Activated CD8-positive, alpha-beta memory T cell treated with anti-CD3 and anti-CD28 coated beads for 36 hours (primary cell): ENCODE data around the gene RBBP8. TPM values are rescaled to one million over a fixed set of nuclear protein-coding genes. Genes with fewer than 3 reads are reported as not detected.

ENCODE experiments used
- CTCF ChIA-PET: fragments of 350-600 bp; sonication (Branson Sonifier 250); formaldehyde crosslinking; loops from one replicate; lab custom pipeline; 2021; ENCODE audit warnings: antibody characterized with exemption; lab: Charles Lee
- POLR2A ChIA-PET: fragments of 350-600 bp; sonication (Branson Sonifier 250); formaldehyde crosslinking; loops from one replicate; lab custom pipeline; 2021; ENCODE audit warnings: antibody characterized with exemption; lab: Charles Lee
- total RNA-seq, 2 experiments: library from RNA; stranded (reverse); gene quantifications; one replicate each; pipeline ENCODE4 v1.2.3, GENCODE V29; 2021

RBBP8 gene
- total RNA-seq, 2 experiments from 2014 or later = 88.6 to 89.9 TPM

DNA sequence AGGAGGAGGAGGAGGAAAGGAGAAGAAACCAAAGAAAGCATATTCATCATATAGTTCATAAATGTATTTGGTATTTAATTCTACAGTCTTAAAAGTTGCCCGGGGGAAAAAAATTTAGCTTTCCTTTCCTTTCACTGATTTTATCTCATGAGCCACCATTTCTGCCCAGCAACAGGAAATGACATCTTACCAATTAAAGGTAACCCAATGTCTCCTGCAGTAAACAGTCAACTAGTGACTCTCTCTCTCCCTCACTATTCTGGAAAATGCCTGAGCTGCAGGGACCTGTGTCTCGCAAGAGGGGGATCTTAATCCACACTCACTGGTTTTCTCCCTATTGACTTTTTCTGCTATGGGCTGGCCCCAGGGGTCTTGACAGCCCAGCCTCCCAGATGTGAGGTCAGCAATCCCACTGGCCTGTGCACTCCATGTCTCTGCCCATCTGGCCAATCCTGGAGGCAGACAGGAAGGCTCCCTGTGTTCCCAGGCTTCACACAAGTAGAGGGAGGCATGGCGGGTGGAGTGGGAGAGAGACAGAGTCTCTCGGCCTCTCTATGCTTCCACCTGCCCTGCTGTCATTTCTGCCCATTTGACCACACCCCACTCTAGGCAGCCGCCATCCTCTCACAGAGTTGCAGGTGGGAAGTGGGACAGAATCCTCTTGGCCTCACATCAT, 116.7 kb downstream of the RBBP8 start:
- POLR2A ChIA-PET = interaction anchor here (0.6 kb wide), 1 partner anchor 355 kb away, joined by 3 read pairs; no protein-coding TSS in a partner anchor
- CTCF ChIA-PET = no interaction called here

DNA sequence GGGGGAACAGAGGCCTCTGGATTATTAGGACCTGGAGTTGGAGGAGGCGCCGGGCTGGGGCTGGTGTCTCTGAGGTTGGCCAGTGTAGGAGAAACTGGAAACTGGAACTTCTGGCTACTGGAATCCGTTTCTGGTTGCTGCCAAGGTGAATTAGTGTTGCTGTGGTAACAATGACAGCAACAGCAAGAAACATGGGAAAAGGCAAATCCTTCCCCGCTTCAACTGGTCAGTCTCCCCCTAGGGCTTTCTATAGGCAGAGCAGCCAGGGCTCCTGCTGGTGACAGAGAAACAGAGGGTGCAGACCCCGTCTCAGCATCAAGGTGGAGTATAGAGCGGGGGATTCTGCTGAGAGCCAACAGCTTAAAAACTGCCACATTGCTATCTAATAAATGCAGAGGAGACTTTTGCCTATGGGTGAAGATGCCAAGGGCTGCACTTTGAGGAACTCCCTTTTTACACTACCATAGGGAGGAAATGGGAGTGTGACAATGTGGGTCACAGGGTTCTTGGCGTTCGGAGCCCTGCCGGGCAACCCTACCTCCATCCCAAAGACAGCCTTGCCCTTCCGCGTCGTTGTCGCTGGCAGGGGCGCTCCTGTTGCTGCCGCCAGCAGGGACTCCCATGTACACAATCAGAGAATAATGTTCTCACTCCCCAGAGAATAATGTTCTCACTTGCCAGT, 120.8 kb downstream of the RBBP8 start:
- CTCF ChIA-PET = no interaction called here
- POLR2A ChIA-PET = no interaction called here

DNA sequence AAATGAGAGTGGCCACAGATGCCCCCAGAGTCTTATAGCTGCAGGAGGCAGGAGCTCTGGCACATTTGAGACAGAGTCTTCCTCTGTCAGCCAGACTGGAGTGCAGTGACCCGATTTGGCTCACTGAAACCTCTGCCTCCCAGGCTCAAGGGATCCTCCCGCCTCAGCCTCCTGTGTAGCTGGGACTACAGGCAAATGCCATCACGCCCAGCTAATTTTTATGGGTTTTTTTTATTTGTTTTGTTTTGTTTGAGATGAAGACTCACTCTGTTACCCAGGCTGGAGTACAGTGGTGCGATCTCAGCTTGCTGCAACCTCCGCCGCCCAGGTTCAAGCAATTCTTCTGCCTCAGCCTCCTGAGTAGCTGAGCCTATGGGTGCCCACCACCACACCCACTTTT, 121.4 kb downstream of the RBBP8 start:
- CTCF ChIA-PET = interaction anchor here (1.2 kb wide), 1 partner anchor 10 kb away, joined by 3 read pairs; no protein-coding TSS in a partner anchor
- POLR2A ChIA-PET = no interaction called here

DNA sequence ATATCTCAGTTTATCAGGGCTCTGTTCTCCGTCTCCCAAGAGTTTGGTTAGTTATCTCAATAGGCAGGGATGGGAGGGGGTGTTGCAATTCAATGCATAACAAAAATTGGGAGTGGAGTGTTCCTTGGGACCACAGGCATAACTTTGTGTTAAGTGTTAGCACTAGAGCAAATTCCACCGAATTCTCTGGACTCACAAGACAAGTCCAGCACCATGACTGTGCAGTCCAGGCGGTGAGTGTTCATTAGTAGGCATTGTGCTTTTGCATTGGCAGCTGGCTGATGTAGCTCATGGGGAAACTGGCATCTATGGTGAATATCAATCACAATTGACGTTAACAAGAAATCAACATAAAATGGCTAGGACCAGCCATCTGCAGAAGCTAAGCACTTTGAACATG, 123.2 kb downstream of the RBBP8 start:
- CTCF ChIA-PET = no interaction called here
- POLR2A ChIA-PET = interaction anchor here (0.6 kb wide), 1 partner anchor 43 kb away, joined by 3 read pairs; no protein-coding TSS in a partner anchor

DNA sequence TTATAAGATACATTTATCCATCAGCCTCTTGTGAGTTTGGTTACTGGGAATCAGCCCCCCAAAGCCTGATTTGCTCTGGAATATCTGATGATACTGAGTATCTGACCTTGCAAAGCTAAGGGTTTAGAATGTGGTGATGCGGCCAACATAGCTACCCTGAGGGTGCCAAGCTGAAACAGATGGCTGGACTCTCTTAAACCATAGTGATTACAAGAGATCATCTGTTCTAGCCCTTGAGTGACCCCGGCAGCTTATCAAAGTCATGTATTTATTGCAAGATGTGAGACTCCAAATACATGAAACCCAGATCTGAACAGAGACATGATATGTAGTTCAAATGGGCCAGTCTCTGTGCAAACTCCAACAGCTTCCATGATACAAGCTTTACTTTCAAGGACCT, 124.0 kb downstream of the RBBP8 start:
- POLR2A ChIA-PET = interaction anchor here (0.6 kb wide), 1 partner anchor 43 kb away, joined by 3 read pairs; no protein-coding TSS in a partner anchor
- CTCF ChIA-PET = no interaction called here

DNA sequence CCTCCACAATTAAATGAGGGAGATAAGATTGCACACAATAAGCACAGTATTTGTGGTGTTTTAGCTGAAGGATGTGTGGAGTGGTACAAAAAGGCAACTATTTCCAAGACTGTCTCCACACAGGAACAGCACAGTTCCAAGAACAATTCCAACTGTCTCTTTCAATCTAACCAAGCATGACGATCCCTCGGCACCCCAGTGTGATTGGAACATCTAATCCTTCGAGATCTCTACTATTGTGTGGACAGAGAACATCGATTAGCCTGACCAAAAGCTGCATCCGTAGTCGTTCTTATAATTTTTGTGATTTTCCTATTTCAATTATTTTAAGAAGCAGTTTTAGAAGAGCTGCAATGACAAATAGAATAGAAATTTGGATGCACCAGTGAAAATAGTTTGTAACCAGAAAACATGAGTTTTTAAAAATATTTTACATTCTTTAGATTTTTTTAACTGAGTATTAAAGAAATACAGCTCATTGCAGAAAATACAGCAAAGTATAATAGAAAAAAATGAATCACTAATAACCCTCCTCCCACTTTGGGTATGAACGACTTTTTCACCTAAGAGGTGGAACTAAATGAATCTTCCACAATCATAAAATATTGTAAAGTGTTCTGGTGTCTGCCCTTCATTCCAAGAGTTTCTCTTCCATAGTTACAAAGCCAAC, 125.8 kb downstream of the RBBP8 start:
- CTCF ChIA-PET = interaction anchor here (0.7 kb wide), 1 partner anchor 71 kb away, joined by 3 read pairs; no protein-coding TSS in a partner anchor
- POLR2A ChIA-PET = no interaction called here

DNA sequence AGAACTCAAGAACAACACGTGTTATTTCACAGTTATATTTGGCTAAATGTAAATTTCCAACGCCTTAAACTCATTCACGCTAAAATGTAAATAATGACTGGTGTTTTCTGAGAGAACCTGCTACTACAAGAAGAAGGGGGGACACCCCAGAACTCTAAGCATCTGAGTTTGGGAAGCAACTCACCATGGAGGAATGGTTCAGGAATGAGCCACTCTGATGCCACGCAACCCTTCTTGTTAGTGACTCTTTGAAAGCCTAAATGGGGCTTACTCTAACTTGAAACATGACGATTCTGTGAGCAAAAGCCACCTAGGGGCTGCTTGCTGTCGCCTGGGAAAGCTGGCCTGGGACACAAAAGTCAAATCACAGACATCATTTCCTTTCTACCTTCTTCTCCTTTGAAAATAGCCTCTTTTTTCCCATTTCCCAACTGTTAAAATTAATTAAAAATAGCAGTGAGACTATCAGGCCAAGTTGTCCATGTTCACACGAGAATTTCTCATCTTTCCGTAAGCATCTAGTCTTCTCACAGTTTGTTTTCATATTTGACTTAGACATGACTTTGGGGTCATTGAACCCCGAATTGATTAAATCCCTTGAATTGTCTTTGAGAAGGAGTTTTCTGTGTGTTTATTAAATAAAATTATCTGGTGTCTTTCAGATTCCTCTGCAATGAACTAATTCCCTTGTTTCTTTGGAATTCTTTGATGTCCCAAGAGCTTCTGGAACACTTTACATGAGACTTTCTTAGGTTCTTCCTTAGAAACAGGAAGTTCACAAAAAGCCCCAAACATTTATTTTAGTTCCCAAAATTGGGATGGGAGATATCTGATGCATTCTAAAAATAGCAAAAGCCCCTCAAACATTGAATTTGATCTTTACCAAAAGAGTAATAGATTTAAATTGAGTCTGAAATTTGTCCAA, 126.7 kb downstream of the RBBP8 start:
- ChIA-PET CTCF (no interaction called here), POLR2A (no interaction called here)

DNA sequence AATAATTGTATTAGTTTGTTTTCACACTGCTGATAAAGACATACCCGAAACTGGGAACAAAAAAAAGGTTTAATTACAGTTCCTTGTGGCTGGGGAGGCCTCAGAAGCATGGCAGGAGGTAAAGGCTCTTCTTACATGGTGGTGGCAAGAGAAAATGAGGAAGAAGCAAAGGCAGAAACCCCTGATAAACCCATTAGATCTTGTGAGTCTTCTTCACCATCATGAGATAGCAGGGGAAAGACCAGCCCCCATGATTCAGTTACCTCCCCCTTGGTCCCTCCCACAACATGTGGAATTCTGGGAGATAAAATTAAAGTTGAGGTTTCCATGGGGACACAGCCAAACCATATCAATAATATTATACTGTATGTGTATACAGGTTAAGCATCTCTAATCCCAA, 128.9 kb downstream of the RBBP8 start:
- CTCF ChIA-PET = no interaction called here

DNA sequence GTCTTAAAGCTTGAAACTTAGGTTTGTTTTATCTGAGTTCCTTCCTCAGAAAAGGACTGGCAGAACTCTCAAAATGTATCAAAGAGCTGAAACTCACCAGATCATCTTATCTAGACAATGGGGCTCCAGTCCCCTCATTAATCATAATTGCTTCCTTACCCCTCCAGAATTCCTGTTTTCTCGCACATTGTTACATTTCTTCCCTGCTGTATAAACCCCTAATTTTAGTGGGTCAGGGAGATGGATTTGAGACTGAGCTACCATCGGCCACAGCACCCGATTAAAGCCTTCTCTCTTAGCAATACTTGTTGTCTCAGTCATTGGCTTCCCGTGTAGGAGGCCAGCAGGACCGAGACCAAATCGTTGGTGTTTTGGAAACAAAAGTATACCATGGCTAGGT, 130.4 kb downstream of the RBBP8 start:
- ChIA-PET POLR2A (no interaction called here), CTCF (no interaction called here)

More for the DNA sequence above, 128.9 kb downstream of the RBBP8 start:
- POLR2A ChIA-PET = no interaction called here

DNA sequence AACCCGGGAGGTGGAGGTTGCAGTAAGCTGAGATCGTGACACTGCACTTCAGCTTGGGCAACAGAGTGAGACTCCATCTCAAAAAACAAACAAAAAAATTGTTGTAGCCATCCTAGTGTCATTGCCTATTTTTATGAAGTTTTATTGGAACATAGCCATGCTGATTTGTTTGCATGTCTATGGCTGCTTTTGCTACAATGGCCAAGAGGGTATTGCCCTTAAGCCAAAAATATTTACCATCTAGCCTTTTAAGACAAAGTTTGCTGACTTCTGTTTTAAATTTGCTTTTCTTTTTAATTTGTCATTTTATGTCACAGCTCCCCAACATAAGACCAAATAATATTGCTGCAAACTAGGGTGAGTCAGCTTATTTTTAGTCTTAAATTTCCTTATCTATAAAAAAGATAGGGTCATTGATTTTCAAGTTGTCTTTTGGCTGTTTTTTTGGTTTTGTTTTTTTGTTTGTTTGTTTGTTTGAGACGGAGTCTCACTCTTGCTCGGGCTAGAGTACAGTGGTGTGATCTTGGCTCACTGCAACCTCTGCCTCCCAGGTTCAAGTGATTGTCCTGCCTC, 132.2 kb downstream of the RBBP8 start:
- ChIA-PET CTCF (interaction anchor here (1.6 kb wide), 1 partner anchor 10 kb away, joined by 3 read pairs; no protein-coding TSS in a partner anchor), POLR2A (no interaction called here)

DNA sequence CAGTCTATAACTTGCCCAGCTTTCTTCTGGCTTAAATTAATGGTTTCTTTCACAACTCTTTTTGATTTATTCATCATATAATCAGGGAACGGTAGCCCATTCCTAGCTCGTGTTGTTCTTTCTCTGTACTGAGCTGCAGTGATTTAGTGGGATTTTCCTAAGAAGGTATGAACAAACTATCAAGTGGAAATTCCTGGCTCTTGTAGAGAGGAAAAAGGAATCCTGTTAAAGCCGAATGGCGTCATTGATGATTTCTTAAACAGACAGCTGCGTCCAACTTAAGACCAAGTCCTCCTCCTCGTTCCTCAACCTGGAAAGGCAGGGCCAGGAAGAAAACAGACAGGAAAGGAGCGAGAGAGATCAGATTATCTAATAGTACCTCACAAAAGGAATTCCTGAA, 132.9 kb downstream of the RBBP8 start:
- CTCF ChIA-PET = no interaction called here
- POLR2A ChIA-PET = no interaction called here

DNA sequence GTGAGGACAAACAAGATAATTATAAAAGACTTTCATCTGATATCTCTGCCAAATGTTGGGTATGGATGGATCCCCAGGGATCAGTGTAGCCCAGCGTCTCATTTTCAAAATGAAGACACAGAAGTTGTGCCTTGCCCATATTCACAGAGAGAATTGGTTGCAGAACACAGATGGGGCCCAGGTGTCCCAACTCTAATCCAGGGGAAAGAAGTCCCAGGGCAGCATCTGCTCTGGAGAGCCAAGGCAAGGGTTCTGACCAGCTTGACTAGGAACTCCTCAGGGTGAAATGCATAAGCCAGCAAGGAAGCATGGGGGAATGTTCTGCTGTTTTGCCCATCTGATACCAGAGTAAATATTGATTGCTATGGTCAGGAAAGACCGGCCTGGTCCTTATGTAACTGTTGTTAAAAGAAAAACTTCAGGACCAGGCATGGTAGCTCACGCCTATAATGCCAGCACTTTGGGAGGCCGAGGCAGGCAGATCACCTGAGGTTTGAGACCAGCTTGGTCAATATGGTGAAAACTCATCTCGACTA, 133.4 kb downstream of the RBBP8 start:
- POLR2A ChIA-PET = no interaction called here
- CTCF ChIA-PET = no interaction called here

DNA sequence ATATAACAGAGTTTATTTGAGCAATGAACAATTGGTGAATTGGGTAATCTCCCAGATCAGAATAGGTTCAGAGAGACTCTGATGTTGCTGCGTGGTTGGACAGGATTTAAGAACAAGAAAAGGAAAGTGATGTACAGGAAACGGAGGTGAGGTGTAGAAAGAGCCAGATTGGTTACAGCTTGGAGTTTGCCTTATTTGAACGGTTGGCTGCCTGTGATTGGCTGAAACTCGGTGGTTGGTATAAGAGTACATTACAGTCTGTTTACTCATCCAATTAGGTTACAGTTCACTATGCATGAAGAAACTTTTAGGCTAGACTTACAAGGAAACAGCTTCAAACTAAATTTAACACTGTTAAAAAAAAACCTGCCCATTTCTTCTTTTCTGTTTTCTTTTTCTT, 134.1 kb downstream of the RBBP8 start:
- ChIA-PET POLR2A (no interaction called here), CTCF (interaction anchor here (0.6 to 0.7 kb wide), 3 partner anchors 60 to 902 kb away, joined by 3 to 4 read pairs (median 4); no protein-coding TSS in a partner anchor)

DNA sequence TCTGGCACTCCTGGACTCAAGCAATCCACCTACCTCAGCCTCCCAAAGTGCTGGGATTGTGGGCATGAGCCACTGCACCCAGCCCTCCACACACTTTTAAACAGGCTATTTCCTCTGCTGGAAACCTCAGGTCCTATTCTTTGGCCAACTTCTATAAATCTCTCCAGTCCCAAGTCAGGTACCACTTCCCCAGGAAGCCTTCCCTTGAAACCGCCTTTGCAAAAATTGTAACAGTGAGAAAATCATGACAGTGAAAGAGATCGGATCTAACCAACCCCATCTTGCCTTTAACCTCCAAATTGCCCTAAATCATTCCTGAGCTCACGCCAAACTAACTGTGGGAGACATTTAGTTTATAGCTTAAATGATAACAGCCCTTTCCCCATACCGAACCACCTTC, 134.9 kb downstream of the RBBP8 start:
- CTCF ChIA-PET = interaction anchor here (0.7 kb wide), 1 partner anchor 320 kb away, joined by 4 read pairs; no protein-coding TSS in a partner anchor

DNA sequence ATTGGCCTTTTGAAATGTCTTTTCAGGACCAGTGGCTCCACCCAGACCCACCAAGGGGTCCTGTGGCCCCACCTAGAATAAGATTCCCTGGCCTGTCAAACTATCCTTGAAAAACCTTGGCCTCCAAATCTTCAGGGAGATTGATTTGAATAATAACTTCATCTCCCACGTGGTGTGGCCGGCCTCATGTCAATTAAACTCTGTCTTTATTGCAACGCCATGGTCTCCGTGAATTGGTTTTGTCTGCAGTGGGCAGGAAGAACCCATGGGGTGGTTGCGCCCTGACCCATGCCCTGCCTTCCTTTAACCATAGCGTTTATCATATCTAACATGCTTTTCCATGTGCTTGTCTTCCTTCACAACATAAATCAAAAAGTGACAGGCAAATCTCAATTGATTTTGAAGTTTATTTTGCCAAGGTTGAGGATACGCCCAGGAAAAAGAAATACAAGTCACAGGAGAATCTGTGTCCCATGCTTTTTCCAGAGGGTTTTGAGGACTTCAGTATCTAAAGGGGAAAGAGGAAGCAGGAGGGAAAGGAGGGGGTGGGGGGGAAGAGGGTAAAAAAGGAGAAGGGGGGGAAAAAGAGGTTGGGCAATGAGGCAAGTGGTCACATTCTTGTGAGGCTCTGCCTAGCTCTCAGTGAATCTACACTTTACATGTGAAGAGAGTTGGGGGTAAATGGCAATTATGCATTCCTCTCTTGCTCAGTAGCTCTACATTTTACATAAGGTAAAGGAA, 135.6 kb downstream of the RBBP8 start:
- POLR2A ChIA-PET = no interaction called here
- CTCF ChIA-PET = no interaction called here

More for the DNA sequence above, 134.9 kb downstream of the RBBP8 start:
- POLR2A ChIA-PET = no interaction called here

DNA sequence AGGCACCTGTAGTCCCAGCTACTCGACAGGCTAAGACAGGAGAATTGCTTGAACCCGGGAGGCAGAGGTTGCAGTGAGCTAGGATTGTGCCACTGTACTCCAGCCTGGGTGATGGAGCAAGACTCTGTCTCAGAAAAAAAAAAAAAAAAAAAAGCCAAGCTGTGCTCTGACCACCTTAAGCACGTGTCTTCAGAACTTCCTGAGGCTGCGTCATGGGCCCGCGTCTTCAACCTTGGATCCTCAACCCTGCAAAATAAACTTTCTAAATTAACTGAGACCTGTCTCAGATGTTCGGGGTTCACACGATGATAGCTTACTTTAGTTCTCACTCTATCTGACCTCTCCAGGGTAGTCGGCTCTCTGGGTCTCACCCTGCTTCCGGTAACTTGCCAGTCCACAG, 136.4 kb downstream of the RBBP8 start:
- ChIA-PET CTCF (no interaction called here), POLR2A (no interaction called here)

DNA sequence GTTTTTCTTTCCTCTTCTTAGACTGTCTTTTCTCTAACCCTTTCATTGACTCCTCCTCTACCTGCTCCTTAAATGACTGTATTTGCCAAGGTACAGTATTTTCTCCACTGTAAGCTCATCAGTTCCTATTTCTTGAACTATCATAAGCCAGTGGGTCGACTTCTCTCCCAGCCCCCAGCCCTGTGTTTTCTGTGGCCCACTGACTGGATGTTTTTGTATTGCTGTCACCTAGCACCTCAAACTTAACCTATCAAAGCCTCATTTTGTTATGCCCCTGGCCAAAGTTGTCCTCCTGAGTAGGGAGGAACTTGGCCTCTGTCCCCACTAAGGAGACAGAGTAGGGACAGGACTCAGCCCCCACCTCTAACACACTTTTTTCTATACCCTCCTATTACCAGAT, 136.8 kb downstream of the RBBP8 start:
- ChIA-PET POLR2A (no interaction called here), CTCF (no interaction called here)

DNA sequence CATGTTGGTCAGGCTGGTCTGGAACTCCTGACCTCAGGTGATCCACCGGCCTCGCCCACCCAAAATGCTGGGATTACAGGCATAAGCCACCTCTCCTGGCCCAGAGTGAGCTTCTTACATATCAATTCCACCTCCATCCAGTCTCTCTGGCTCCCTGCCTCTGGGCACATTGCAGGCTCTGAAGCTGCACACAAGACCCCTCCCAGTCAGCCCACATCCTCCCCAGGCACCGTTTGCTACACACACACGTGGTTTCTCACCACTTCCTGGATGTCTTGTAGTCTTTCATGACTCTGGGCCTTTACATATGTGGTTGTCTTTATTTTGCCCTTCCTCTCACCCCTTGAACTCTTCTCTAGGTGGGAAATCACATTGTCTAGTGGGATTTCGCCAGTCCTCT, 138.2 kb downstream of the RBBP8 start:
- POLR2A ChIA-PET = no interaction called here

More for the DNA sequence above, 138.2 kb downstream of the RBBP8 start:
- CTCF ChIA-PET = no interaction called here
